A549 (cell line): ENCODE data around the gene ACOT11. TPM values are rescaled to one million over a fixed set of nuclear protein-coding genes. Genes with fewer than 3 reads are reported as not detected.

ENCODE experiments used
- ATAC-seq, 2 experiments: fragments of 200-7000 bp in 1 of 2; fragments of >200 bp in 1 of 2; cut with Nextera tagmentation in 1 of 2; cut with Tn5 transposase in 1 of 2; 3 replicates each; pipeline versions ENCODE4 v1.8.0 to v1.9.1; 2018 to 2020; ENCODE audit warnings: mild to moderate bottlenecking in 1 of 2, moderate library complexity in 1 of 2
- CTCF ChIA-PET: fragments of 300-600 bp; sonication (Branson Sonifier 250); formaldehyde crosslinking; extraction: SDS; loops from one replicate; lab custom pipeline; 2021; ENCODE audit warnings: antibody characterized with exemption, inconsistent platforms; lab: Yijun Ruan, JAX
- POLR2A ChIA-PET: fragments of 350-600 bp; formaldehyde crosslinking; extraction: SDS; loops from one replicate; lab custom pipeline; 2021; ENCODE audit warnings: antibody characterized with exemption, inconsistent platforms; lab: Yijun Ruan, JAX
- DNase-seq, 2 experiments: peaks; one replicate each; pipeline versions ENCODE4 v3.0.0 to v3.0.0-alpha.2; 2011 to 2016; ENCODE audit warnings: low read depth in 1 of 2, low spot score in 1 of 2
- FAIRE-seq: peaks from 2 replicates; lab custom pipeline; 2011; peaks lifted over from hg19 to GRCh38; lab: Jason Lieb, UNC
- H3K27ac ChIP-seq, 2 experiments: fragments of >200 bp; sonication (Bioruptor Twin); formaldehyde crosslinking; 3 replicates each; pipeline ENCODE4 v1.5.1; 2016 to 2017
- H3K4me1 ChIP-seq: fragments of >200 bp; sonication (Bioruptor Twin); formaldehyde crosslinking; 3 replicates; pipeline ENCODE4 v1.6.1; 2016
- H3K4me2 ChIP-seq: fragments of >200 bp; sonication (Bioruptor Twin); formaldehyde crosslinking; 3 replicates; pipeline ENCODE4 v1.6.1; 2016
- H3K4me3 ChIP-seq: fragments of >200 bp; sonication (Bioruptor Twin); formaldehyde crosslinking; 3 replicates; pipeline ENCODE4 v1.5.1; 2016
- H3K9me3 ChIP-seq: fragments of >200 bp; sonication (Bioruptor Twin); formaldehyde crosslinking; 3 replicates; pipeline ENCODE4 v1.6.1; 2016
- ATOH8 ChIP-seq: fragments of 250-450 bp; sonication (Bioruptor Pico); IDR thresholded peaks from 2 replicates; pipeline ENCODE4 v1.5.0; 2020; ENCODE audit warnings: low read depth, mild to moderate bottlenecking, moderate library complexity
- BHLHE40 ChIP-seq: IDR thresholded peaks from 2 replicates; pipeline ENCODE4 v1.6.1; 2012; ENCODE audit warnings: low read depth, low read length, inconsistent platforms
- CBX2 ChIP-seq: fragments of 200-600 bp; sonication (generic); IDR thresholded peaks from 2 replicates; pipeline ENCODE4 v1.6.1; 2016; ENCODE audit warnings: low read depth, mild to moderate bottlenecking, borderline replicate concordance
- CBX8 ChIP-seq: fragments of 200-600 bp; sonication (generic); IDR thresholded peaks from 2 replicates; pipeline ENCODE4 v1.6.1; 2016
- CEBPB ChIP-seq, 2 experiments: fragments of >200 bp in 1 of 2; sonication (Bioruptor Twin) in 1 of 2; formaldehyde crosslinking in 1 of 2; IDR thresholded peaks; 2 replicates each; pipeline ENCODE4 v1.6.1; 2012 to 2016
- ESRRA ChIP-seq: fragments of 150-350 bp; IDR thresholded peaks from 2 replicates; pipeline ENCODE4 v1.6.1; 2014; ENCODE audit warnings: mild to moderate bottlenecking, low read length, borderline replicate concordance
- FOSB ChIP-seq: fragments of 250-450 bp; sonication (Bioruptor Pico); IDR thresholded peaks from 2 replicates; pipeline ENCODE4 v1.5.0; 2020; ENCODE audit warnings: mild to moderate bottlenecking, moderate library complexity
- FOXS1 ChIP-seq: fragments of 250-450 bp; sonication (Bioruptor Pico); IDR thresholded peaks from 2 replicates; pipeline ENCODE4 v1.5.0; 2020; ENCODE audit warnings: mild to moderate bottlenecking, moderate library complexity
- HOXA7 ChIP-seq: fragments of 250-450 bp; sonication (Bioruptor Pico); IDR thresholded peaks from 2 replicates; pipeline ENCODE4 v1.5.0; 2020; ENCODE audit warnings: mild to moderate bottlenecking, moderate library complexity
- JUN ChIP-seq, 2 experiments: fragments of >200 bp; sonication (Bioruptor Twin); formaldehyde crosslinking; IDR thresholded peaks; 2 replicates in 1 of 2; 3 replicates in 1 of 2; pipeline ENCODE4 v1.6.1; 2016 to 2017
- MAFK ChIP-seq: fragments of 450-650 bp; IDR thresholded peaks from 2 replicates; pipeline ENCODE4 v1.6.1; 2014; ENCODE audit not compliant: partially characterized antibody
- MYC ChIP-seq: IDR thresholded peaks from 2 replicates; pipeline ENCODE4 v1.6.1; 2012; ENCODE audit warnings: mild to moderate bottlenecking, inconsistent platforms, low read length, improper control_type of control experiment, borderline replicate concordance
- NFE2L2 ChIP-seq: fragments of 150-350 bp; conservative IDR thresholded peaks from 2 replicates; pipeline ENCODE4 v1.6.1; 2014; ENCODE audit warnings: low read length
- NR3C1 ChIP-seq: fragments of >200 bp; sonication (Bioruptor Twin); formaldehyde crosslinking; IDR thresholded peaks from 3 replicates; pipeline ENCODE4 v1.6.1; 2017
- RAD21 ChIP-seq, 2 experiments: fragments of >200 bp in 1 of 2; sonication (Bioruptor Twin) in 1 of 2; formaldehyde crosslinking in 1 of 2; IDR thresholded peaks in 1 of 2; conservative IDR thresholded peaks in 1 of 2; 2 replicates in 1 of 2; 3 replicates in 1 of 2; pipeline ENCODE4 v1.6.1; 2012 to 2018; ENCODE audit warnings: inconsistent platforms in 1 of 2
- RARB ChIP-seq: fragments of 250-450 bp; sonication (Bioruptor Pico); IDR thresholded peaks from 2 replicates; pipeline ENCODE4 v1.8.0; 2021; ENCODE audit warnings: mild to moderate bottlenecking, moderate library complexity
- RFX5 ChIP-seq: fragments of 450-650 bp; IDR thresholded peaks from 2 replicates; pipeline ENCODE4 v1.7.1; 2014; ENCODE audit warnings: antibody characterized with exemption, mild to moderate bottlenecking, moderate library complexity
- RNF2 ChIP-seq: fragments of 200-600 bp; sonication (generic); IDR thresholded peaks from 2 replicates; pipeline ENCODE4 v1.6.1; 2016; ENCODE audit warnings: low read depth, mild to moderate bottlenecking, antibody characterized with exemption, moderate library complexity, borderline replicate concordance
- TP53 ChIP-seq: fragments of 250-450 bp; sonication (Bioruptor Pico); IDR thresholded peaks from 2 replicates; pipeline ENCODE4 v1.5.0; 2021; ENCODE audit warnings: mild to moderate bottlenecking, moderate library complexity
- ZSCAN20 ChIP-seq: fragments of 250-450 bp; sonication (Bioruptor Pico); IDR thresholded peaks from 2 replicates; pipeline ENCODE4 v1.8.0; 2022; ENCODE audit warnings: mild to moderate bottlenecking, moderate library complexity
- WGBS: methylation state at CpG from one replicate; pipeline ENCODE4 v1.1.6; 2017; ENCODE audit errors: missing lambda C conversion rate; 5-methylcytosine and 5-hydroxymethylcytosine counted together
- polyA plus RNA-seq, 4 experiments: library from polyadenylated mRNA; depleted of rRNA in 3 of 4; stranded (reverse); fragments of >200 nt; fragmentation: RNase III in 1 of 4; extraction: RNeasy Plus Mini Kit Qiagen cat#74134 plus additional on column Dnase treatment in 1 of 4; gene quantifications; 2 replicates in 3 of 4; 3 replicates in 1 of 4; pipeline ENCODE4 v1.2.3, GENCODE V29; 2011 to 2017
- small RNA-seq, 6 experiments: library from RNA; depleted of rRNA; stranded (forward); fragments of <200 nt; gene quantifications; one replicate each; pipeline ENCODE3, GENCODE V24; 2012
- TF ChIP-seq, protein P1 (sequence below): fragments of >200 bp; sonication (Bioruptor Twin); formaldehyde crosslinking; IDR thresholded peaks from 2 replicates; pipeline ENCODE4 v1.6.1; 2016
- TF ChIP-seq, protein P2 (sequence below): fragments of 250-450 bp; sonication (Bioruptor Pico); IDR thresholded peaks from 2 replicates; pipeline ENCODE4 v1.5.0; 2021; ENCODE audit warnings: mild to moderate bottlenecking, moderate library complexity, borderline replicate concordance

The ACOT11 gene
- polyA plus RNA-seq, 2 of the 4 experiments (the other 2 are of a cell fraction), result 1.7 TPM

DNA sequence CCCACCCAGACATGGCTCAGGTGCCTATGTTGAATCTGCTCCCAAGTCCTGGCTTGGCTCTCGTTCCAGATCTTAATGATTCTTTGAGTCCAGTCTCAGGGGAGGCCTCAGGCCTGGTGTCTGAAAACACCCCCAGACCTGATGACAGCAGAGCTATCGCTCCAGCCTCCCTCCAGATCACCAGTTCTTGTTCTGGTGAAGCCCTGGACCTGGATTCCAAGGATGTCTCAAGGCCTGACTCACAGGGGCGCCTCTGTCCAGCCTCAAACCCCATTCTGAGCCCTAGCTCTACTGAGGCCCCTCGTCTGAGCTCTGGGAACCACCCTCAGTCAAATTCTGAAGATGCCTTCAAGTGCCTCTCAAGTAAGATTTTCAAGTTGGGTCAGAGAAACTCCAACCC, 105.0 kb downstream of the ACOT11 start:
- no peak for TF ChIP-seq NFE2L2
- TF ChIP-seq BHLHE40, result no peak
- TF ChIP-seq FOSB (CRISPR knock-in tag), result no peak
- TF ChIP-seq ZSCAN20 (CRISPR knock-in tag), result no peak
- no peak for TF ChIP-seq CBX2
- no peak for TF ChIP-seq CBX8
- TF ChIP-seq, protein P1, sequence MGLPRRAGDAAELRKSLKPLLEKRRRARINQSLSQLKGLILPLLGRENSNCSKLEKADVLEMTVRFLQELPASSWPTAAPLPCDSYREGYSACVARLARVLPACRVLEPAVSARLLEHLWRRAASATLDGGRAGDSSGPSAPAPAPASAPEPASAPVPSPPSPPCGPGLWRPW, result no peak
- no peak for TF ChIP-seq CEBPB (IDR thresholded peaks at IDR 0.05)
- no peak for TF ChIP-seq MAFK
- no peak for TF ChIP-seq RNF2
- TF ChIP-seq FOXS1 (CRISPR knock-in tag), result no peak
- TF ChIP-seq ATOH8, result no peak
- TF ChIP-seq HOXA7 (CRISPR knock-in tag), result no peak
- TF ChIP-seq RAD21 (conservative IDR thresholded peaks at IDR 0.05 in 1 of 2, IDR thresholded peaks at IDR 0.05 in 1 of 2), result no peak
- H3K4me3 ChIP-seq, result no peak overlapping the region
- H3K9me3 ChIP-seq, result peaks cover 4% of the 10 kb centered on the region; the same call in 2 of the 3 replicates
- ATAC-seq (no peak), DNase-seq (no peak), FAIRE-seq (no peak)
- peaks cover 18% of the 10 kb centered on the region for H3K4me1 ChIP-seq
- H3K27ac ChIP-seq, result no peak overlapping the region
- WGBS, result 40% methylated on average over 2 of the region's 4 CpGs
- no peak overlapping the region for H3K4me2 ChIP-seq
- ChIA-PET POLR2A (interaction anchor here (0.5 kb wide), 1 partner anchor 257 kb away, joined by 3 read pairs; no protein-coding TSS in a partner anchor), CTCF (interaction anchor here (0.7 kb wide), 1 partner anchor 163 kb away, joined by 3 read pairs; no protein-coding TSS in a partner anchor)

GRCh38 chr1:54658164-54658913, 110.3 kb downstream of the ACOT11 start:
- no peak overlapping the region for H3K4me3 ChIP-seq
- no peak overlapping the region for H3K4me2 ChIP-seq
- H3K27ac ChIP-seq, result no peak overlapping the region
- FAIRE-seq (no peak), DNase-seq (no peak), ATAC-seq (no peak)
- peaks cover 13% of the 10 kb centered on the region; the same call in 2 of the 3 replicates for H3K9me3 ChIP-seq
- H3K4me1 ChIP-seq, result no peaks in the 10 kb centered on the region
- ChIA-PET POLR2A (no interaction called here), CTCF (interaction anchor here (1.4 kb wide), 1 partner anchor 14 kb away, joined by 3 read pairs; no protein-coding TSS in a partner anchor)
- no peak for TF ChIP-seq NR3C1
- TF ChIP-seq MYC, result no peak
- no peak for TF ChIP-seq RARB
- no peak for TF ChIP-seq JUN (IDR thresholded peaks at IDR 0.05)
- TF ChIP-seq ESRRA, result no peak
- no peak for TF ChIP-seq HOXA7 (CRISPR knock-in tag)
- TF ChIP-seq TP53 (CRISPR knock-in tag), result no peak
- TF ChIP-seq, protein P2, sequence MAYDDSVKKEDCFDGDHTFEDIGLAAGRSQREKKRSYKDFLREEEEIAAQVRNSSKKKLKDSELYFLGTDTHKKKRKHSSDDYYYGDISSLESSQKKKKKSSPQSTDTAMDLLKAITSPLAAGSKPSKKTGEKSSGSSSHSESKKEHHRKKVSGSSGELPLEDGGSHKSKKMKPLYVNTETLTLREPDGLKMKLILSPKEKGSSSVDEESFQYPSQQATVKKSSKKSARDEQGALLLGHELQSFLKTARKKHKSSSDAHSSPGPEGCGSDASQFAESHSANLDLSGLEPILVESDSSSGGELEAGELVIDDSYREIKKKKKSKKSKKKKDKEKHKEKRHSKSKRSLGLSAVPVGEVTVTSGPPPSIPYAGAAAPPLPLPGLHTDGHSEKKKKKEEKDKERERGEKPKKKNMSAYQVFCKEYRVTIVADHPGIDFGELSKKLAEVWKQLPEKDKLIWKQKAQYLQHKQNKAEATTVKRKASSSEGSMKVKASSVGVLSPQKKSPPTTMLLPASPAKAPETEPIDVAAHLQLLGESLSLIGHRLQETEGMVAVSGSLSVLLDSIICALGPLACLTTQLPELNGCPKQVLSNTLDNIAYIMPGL (CRISPR knock-in tag), result no peak
- no peak for TF ChIP-seq RFX5
- TF ChIP-seq CBX8, result no peak
- WGBS, result 0% methylated on average over 2 of the region's 2 CpGs

Small RNAs within 50 kb of the gene (small RNA-seq; reads per million reads assigned to genes)
- gene AC099796.2, result 0 reads per million in 6 experiments

Other genes with a start within 250 kb of the ACOT11 start
- gene SSBP3, start 141.8 kb upstream of the ACOT11 start, polyA plus RNA-seq (2011; rRNA removed), result 6.6 and 7.2 TPM in 2 replicates
- 8.3 to 10.2 TPM (median 9.1 TPM) in 3 replicates for gene SSBP3, start 141.8 kb upstream of the ACOT11 start, polyA plus RNA-seq (2017; fragmentation: RNase III; extraction: RNeasy Plus Mini Kit Qiagen cat#74134 plus additional on column Dnase treatment)
- gene FAM151A, start 75.3 kb downstream of the ACOT11 start, polyA plus RNA-seq (2011; rRNA removed), result not detected in 2 replicates
- gene FAM151A, start 75.3 kb downstream of the ACOT11 start, polyA plus RNA-seq (2017; fragmentation: RNase III; extraction: RNeasy Plus Mini Kit Qiagen cat#74134 plus additional on column Dnase treatment), result not detected in 3 replicates
- 0.04 TPM in 1 of 2 replicates, not detected in the other for gene MROH7, start 93.6 kb downstream of the ACOT11 start, polyA plus RNA-seq (2011; rRNA removed)
- not detected in 3 replicates for gene MROH7, start 93.6 kb downstream of the ACOT11 start, polyA plus RNA-seq (2017; fragmentation: RNase III; extraction: RNeasy Plus Mini Kit Qiagen cat#74134 plus additional on column Dnase treatment)
- 27.1 and 32.2 TPM in 2 replicates for gene TTC4, start 167.6 kb downstream of the ACOT11 start, polyA plus RNA-seq (2011; rRNA removed)
- 20.1 to 22.8 TPM (median 20.4 TPM) in 3 replicates for gene TTC4, start 167.6 kb downstream of the ACOT11 start, polyA plus RNA-seq (2017; fragmentation: RNase III; extraction: RNeasy Plus Mini Kit Qiagen cat#74134 plus additional on column Dnase treatment)
- gene PARS2, start 216.3 kb downstream of the ACOT11 start, polyA plus RNA-seq (2011; rRNA removed), result 2.3 and 3.7 TPM in 2 replicates
- gene PARS2, start 216.3 kb downstream of the ACOT11 start, polyA plus RNA-seq (2017; fragmentation: RNase III; extraction: RNeasy Plus Mini Kit Qiagen cat#74134 plus additional on column Dnase treatment), result 2.8 to 2.9 TPM (median 2.9 TPM) in 3 replicates